ENCODE results near the gene PPP1R10. TPM values are rescaled to one million over a fixed set of nuclear protein-coding genes. Genes with fewer than 3 reads are reported as not detected.

Gene PPP1R10
- total and polyA plus RNA-seq, 4 donors: 21.5 to 73.4 (median 29.5) TPM

DNA sequence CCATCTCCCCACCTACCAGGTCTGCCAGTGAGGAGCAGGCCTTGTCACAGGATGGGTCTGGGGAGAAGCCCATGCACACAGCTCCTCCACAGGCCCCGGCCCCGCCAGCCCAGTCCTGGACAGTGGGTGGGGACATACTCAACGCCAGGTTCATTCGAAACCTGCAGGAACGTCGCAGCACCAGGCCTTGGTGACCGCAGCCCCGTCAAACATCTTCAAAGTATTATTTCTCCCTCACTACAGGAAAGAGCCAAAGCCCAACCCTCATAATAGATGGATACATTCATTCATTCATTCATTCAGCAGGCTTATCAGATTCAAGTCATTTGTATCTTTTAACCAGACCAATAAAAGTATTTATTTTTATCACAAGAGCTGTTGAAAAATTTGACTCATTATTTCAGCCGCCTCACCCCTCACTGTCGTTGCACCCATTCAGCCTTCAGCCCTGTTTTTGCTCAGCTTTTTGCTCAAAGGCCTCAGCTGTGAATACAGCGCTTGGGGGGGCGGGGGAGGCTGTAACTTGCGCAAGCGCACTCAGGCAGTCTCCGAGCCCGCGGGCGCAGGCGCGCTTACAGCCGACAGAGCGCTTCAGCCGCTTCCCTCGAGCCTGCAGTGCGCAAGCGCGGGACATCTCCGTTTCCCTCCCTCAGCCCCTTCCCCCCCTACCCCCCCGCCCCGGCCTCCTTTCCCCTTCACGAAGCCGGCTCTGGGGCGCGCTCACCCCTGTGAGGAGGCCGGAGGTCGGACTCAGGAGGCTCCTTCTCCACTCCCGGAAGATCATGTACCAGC is 29.6 kb upstream of the PPP1R10 start, which contains the start of gene C6orf136:
C6orf136 (plus strand) TSS at position 684 of the 792 bp plus-strand sequence; CDS start at position 783, 99 bp downstream.
- peak within 1 kb of the TSS; percentile 46 to 59 for H3K9ac ChIP-seq (ENCODE audit: insufficient read depth in 1 of 2, low read length in 2 of 2)
- H3K27ac ChIP-seq (ENCODE audit: low read depth in 1 of 2, low read length in 1 of 2): peak within 1 kb of the TSS; percentile 88 to 98
- no peaks in the 10 kb centered on the region for H3K27me3 ChIP-seq (ENCODE audit: control insufficient read depth in 3 of 3, insufficient read depth in 3 of 3, low read length in 2 of 3)
- no peaks in the 10 kb centered on the region for H3K9me3 ChIP-seq (ENCODE audit: control insufficient read depth in 4 of 4, insufficient read depth in 3 of 4, low read length in 3 of 4)
- H3K4me1 ChIP-seq (ENCODE audit: control insufficient read depth in 5 of 5, insufficient read depth in 5 of 5, low read length in 5 of 5): peaks cover 0 to 10% (median 0%) of the 10 kb centered on the region in 5 donors
- WGBS, 2 donors: 12 to 19% methylated on average over 32 to 37 of the region's 37 CpGs
- peak within 1 kb of the TSS; percentile 77 for H3K4me3 ChIP-seq
- peaks cover 5 to 26% (median 19%) of the 10 kb centered on the region in 4 donors for H3K36me3 ChIP-seq (ENCODE audit: control insufficient read depth in 4 of 4, insufficient read depth in 4 of 4, low read length in 4 of 4)
- ATAC-seq (ENCODE audit: insufficient read depth, low FRiP score) (peak; percentile 90), DNase-seq (peak; percentile 93 to 96 (median 95))
- TF ChIP-seq, protein P1, sequence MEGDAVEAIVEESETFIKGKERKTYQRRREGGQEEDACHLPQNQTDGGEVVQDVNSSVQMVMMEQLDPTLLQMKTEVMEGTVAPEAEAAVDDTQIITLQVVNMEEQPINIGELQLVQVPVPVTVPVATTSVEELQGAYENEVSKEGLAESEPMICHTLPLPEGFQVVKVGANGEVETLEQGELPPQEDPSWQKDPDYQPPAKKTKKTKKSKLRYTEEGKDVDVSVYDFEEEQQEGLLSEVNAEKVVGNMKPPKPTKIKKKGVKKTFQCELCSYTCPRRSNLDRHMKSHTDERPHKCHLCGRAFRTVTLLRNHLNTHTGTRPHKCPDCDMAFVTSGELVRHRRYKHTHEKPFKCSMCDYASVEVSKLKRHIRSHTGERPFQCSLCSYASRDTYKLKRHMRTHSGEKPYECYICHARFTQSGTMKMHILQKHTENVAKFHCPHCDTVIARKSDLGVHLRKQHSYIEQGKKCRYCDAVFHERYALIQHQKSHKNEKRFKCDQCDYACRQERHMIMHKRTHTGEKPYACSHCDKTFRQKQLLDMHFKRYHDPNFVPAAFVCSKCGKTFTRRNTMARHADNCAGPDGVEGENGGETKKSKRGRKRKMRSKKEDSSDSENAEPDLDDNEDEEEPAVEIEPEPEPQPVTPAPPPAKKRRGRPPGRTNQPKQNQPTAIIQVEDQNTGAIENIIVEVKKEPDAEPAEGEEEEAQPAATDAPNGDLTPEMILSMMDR (IDR thresholded peaks at IDR 0.05; ENCODE audit: control extremely low read depth, extremely low read depth): no peak

DNA sequence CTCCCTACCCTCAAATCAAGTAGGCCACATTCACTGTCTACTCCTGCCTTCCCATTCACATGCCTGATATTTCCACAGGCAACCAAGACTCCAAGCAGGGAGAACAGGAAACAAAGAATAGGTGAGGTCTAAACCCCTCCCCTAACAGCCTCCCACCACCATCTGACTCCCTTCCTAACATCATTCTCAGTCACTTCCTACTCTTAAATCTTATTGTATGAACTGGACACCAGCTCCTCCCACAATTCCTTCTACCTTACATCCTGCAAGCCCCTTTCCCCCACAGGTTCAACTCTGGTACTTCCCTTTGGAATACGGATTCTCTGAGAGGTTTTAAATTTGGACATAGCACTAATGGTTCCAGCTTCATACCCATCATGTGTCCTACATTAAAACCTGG is 28.9 kb upstream of the PPP1R10 start:
- Histone ChIP-seq H3K27ac (ENCODE audit: low read depth in 1 of 2, low read length in 1 of 2) (no peak overlapping the region), H3K27me3 (ENCODE audit: control insufficient read depth in 3 of 3, insufficient read depth in 3 of 3, low read length in 2 of 3) (no peaks in the 10 kb centered on the region), H3K4me1 (ENCODE audit: control insufficient read depth in 5 of 5, insufficient read depth in 5 of 5, low read length in 5 of 5) (peaks cover 0 to 10% (median 0%) of the 10 kb centered on the region in 5 donors), H3K9ac (ENCODE audit: insufficient read depth in 1 of 2, low read length in 2 of 2) (no peak overlapping the region), H3K9me3 (ENCODE audit: control insufficient read depth in 4 of 4, insufficient read depth in 3 of 4, low read length in 3 of 4) (no peaks in the 10 kb centered on the region), H3K4me3 (no peak overlapping the region), H3K36me3 (ENCODE audit: control insufficient read depth in 4 of 4, insufficient read depth in 4 of 4, low read length in 4 of 4) (peaks cover 2 to 28% (median 22%) of the 10 kb centered on the region in 4 donors)
- WGBS, 2 donors: 78 to 88% methylated on average over 1 of the region's 1 CpG
- ATAC-seq (ENCODE audit: insufficient read depth, low FRiP score) (no peak), DNase-seq (no peak)
- TF ChIP-seq, protein P1 (IDR thresholded peaks at IDR 0.05; ENCODE audit: control extremely low read depth, extremely low read depth): no peak

DNA sequence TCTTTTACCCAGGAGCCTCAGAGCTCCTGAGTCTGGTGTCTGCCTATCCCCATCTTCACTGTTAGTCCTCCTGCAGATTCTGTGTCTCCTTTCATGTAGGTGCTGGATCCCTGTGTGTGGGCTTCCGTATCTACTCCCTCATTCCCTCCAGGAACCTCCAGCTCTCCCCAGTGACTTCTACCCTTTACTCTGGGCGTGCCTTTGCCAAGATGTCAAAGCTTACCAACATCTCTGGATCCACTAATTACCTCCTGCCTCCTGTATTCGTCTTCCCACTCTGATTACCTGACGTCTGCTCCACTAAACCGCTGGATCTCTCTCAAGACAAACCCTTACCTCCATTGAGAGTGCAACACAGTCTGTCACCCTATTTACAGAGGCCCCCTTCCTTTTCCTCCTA is 27.7 kb upstream of the PPP1R10 start:
- DNase-seq (no peak), ATAC-seq (ENCODE audit: insufficient read depth, low FRiP score) (no peak)
- TF ChIP-seq, protein P1 (IDR thresholded peaks at IDR 0.05; ENCODE audit: control extremely low read depth, extremely low read depth): no peak
- Histone ChIP-seq H3K4me3 (no peak overlapping the region), H3K4me1 (ENCODE audit: control insufficient read depth in 5 of 5, insufficient read depth in 5 of 5, low read length in 5 of 5) (peaks cover 0 to 10% (median 0%) of the 10 kb centered on the region in 5 donors), H3K9ac (ENCODE audit: insufficient read depth in 1 of 2, low read length in 2 of 2) (no peak overlapping the region), H3K36me3 (ENCODE audit: control insufficient read depth in 4 of 4, insufficient read depth in 4 of 4, low read length in 4 of 4) (peaks cover 4 to 35% (median 26%) of the 10 kb centered on the region in 4 donors), H3K27ac (ENCODE audit: low read depth in 1 of 2, low read length in 1 of 2) (no peak overlapping the region), H3K27me3 (ENCODE audit: control insufficient read depth in 3 of 3, insufficient read depth in 3 of 3, low read length in 2 of 3) (no peaks in the 10 kb centered on the region), H3K9me3 (ENCODE audit: control insufficient read depth in 4 of 4, insufficient read depth in 3 of 4, low read length in 3 of 4) (no peaks in the 10 kb centered on the region)
- 64 to 81% methylated on average over 5 of the region's 5 CpGs for WGBS, 2 donors

Data from lung (tissue), 12 donors.